AG04450 (cell line): ENCODE results near the gene ZNF507. TPM values are rescaled to one million over a fixed set of nuclear protein-coding genes. Genes with fewer than 3 reads are reported as not detected.

Experiments used
- CTCF ChIA-PET: fragments of 300-600, 350-600 bp; formaldehyde crosslinking; extraction: SDS; loops from one replicate; lab custom pipeline; 2022; ENCODE audit warnings: antibody characterized with exemption, inconsistent platforms; lab: Charles Lee
- POLR2A ChIA-PET: fragments of 350-600 bp; formaldehyde crosslinking; extraction: SDS; loops from one replicate; lab custom pipeline; 2021; ENCODE audit warnings: antibody characterized with exemption, inconsistent platforms; lab: Yijun Ruan, JAX
- DNase-seq: peaks from one replicate; pipeline ENCODE4 v3.0.0-alpha.2; 2011; ENCODE audit warnings: low read depth, low spot score
- H3K27ac ChIP-seq: one replicate; pipeline ENCODE4 v1.5.1; 2012; ENCODE audit warnings: low read depth, low read length, control low read depth
- H3K27me3 ChIP-seq: one replicate; pipeline ENCODE4 v1.6.0; 2012; ENCODE audit warnings: low read length; ENCODE audit not compliant: control insufficient read depth, insufficient read depth
- H3K4me3 ChIP-seq: 2 replicates; pipeline ENCODE4 v1.5.1; 2011; ENCODE audit warnings: mild to moderate bottlenecking, low read depth, low read length, control low read depth
- H3K9me3 ChIP-seq: 2 replicates; pipeline ENCODE4 v1.5.1; 2012; ENCODE audit warnings: low read length; ENCODE audit not compliant: control insufficient read depth, insufficient read depth
- CTCF ChIP-seq: IDR thresholded peaks from 2 replicates; pipeline ENCODE4 v1.5.1; 2011; ENCODE audit warnings: low read depth, low read length, control low read depth, inconsistent platforms
- polyA plus RNA-seq: library from polyadenylated mRNA; depleted of rRNA; stranded (reverse); fragments of >200 nt; gene quantifications from 2 replicates; pipeline ENCODE4 v1.2.3, GENCODE V29; 2011

ZNF507 gene
- polyA plus RNA-seq, 1 experiment, result 20.3 TPM

- DNase-seq, result no peak
- no peaks in the 10 kb centered on the region for H3K9me3 ChIP-seq
- no peaks in the 10 kb centered on the region for H3K27me3 ChIP-seq
- H3K4me3 ChIP-seq, result no peak overlapping the region
- no peak for TF ChIP-seq CTCF
- CTCF ChIA-PET, result interaction anchor here (1.4 kb wide), 1 partner anchor 236 kb away, joined by 3 read pairs; no protein-coding TSS in a partner anchor
- POLR2A ChIA-PET, result interaction anchor here (0.9 to 1.5 kb wide), 2 partner anchors 10 to 42 kb away, joined by 6 to 8 read pairs; partner anchors contain the start of gene DPY19L3
- H3K27ac ChIP-seq, result no peak overlapping the region
These were observed 18.2 kb downstream of the ZNF507 start for GRCh38 chr19:32363632-32364031.

DNA sequence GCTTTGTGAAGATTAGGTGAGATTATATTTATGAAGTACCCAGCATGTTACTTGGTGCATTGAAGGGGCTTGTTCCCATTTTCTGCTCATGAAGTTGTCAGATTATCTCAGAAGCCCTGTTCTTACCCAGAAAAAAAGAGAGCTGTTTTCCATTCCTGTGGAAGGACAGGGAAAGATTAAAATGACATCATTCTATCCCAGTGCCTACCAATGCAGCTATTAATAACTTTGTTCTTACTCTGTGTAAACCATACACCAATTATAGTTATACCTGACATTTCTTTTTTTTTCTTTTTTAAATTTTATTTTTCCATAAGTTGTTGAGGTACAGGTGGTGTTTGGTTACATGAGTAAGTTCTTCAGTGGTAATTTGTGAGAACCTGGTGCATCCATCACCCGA, 18.6 kb downstream of the ZNF507 start:
- ChIA-PET CTCF (no interaction called here), POLR2A (interaction anchor here (1.5 kb wide), 1 partner anchor 10 kb away, joined by 8 read pairs; no protein-coding TSS in a partner anchor)
- no peak for TF ChIP-seq CTCF
- no peak overlapping the region for H3K4me3 ChIP-seq
- DNase-seq, result no peak
- H3K27ac ChIP-seq, result no peak overlapping the region
- no peaks in the 10 kb centered on the region for H3K27me3 ChIP-seq
- no peaks in the 10 kb centered on the region for H3K9me3 ChIP-seq

GRCh38 chr19:32367063-32367462, 21.7 kb downstream of the ZNF507 start:
- TF ChIP-seq CTCF, result no peak
- H3K4me3 ChIP-seq, result no peak overlapping the region
- POLR2A ChIA-PET, result no interaction called here

DNA sequence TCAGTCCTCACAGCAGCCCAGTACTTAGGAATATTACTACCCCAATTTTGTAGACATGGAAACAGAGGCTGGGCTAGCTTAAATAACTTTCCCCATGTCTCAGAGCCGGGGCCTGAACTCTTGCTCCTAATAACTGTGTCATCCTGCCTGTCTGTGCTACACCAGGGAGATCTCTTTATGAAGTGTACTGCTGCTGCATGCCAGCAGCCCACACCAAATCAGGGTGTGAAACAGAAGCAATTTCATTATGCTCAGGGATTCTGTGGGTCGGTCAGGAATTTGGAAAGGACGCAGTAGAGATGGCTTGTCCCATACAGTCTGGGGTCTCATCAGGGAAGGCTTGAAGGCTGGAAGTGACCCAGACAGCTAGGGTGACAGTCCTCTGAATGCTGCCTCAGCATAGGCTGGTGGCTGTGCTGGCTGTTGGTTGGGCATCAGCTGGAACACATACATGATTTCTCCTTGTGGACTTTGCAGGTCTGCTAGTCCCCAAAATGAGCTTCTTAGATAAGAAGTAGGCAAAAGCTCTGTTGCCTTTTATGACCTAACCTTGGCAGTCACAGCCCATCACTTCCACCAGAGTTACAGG, 22.6 kb downstream of the ZNF507 start:
- H3K27ac ChIP-seq, result no peak overlapping the region
- no peaks in the 10 kb centered on the region for H3K27me3 ChIP-seq
- no peak for TF ChIP-seq CTCF
- CTCF ChIA-PET, result interaction anchor here (1.3 kb wide), 1 partner anchor 27 kb away, joined by 8 read pairs; no protein-coding TSS in a partner anchor
- POLR2A ChIA-PET, result interaction anchor here (0.7 kb wide), 1 partner anchor 55 kb away, joined by 4 read pairs; no protein-coding TSS in a partner anchor
- no peak for DNase-seq
- no peak overlapping the region for H3K4me3 ChIP-seq
- peaks cover 3% of the 10 kb centered on the region; the same call in 1 of the 2 replicates for H3K9me3 ChIP-seq

More at GRCh38 chr19:32367063-32367462, 21.7 kb downstream of the ZNF507 start:
- CTCF ChIA-PET, result interaction anchor here (1.3 kb wide), 1 partner anchor 26 kb away, joined by 8 read pairs; no protein-coding TSS in a partner anchor
- no peak for DNase-seq
- Histone ChIP-seq H3K27ac (no peak overlapping the region), H3K27me3 (no peaks in the 10 kb centered on the region), H3K9me3 (no peaks in the 10 kb centered on the region)

- Histone ChIP-seq H3K4me3 (no peak overlapping the region), H3K27ac (no peak overlapping the region), H3K9me3 (peaks cover 3% of the 10 kb centered on the region; the same call in 1 of the 2 replicates), H3K27me3 (no peaks in the 10 kb centered on the region)
- TF ChIP-seq CTCF, result no peak
- no peak for DNase-seq
- POLR2A ChIA-PET, result no interaction called here
- CTCF ChIA-PET, result no interaction called here
These were observed 23.4 kb downstream of the ZNF507 start for GRCh38 chr19:32368787-32369186.
